ENCODE measurements around the gene COL11A2.
A peak's percentile ranks its signal among the peaks of the same experiment; 100 is the strongest.

Gene COL11A2

GRCh38 chr6:33147807-33148666 lies 44.2 kb downstream of the COL11A2 start:
- DNase-seq = no peak

DNA sequence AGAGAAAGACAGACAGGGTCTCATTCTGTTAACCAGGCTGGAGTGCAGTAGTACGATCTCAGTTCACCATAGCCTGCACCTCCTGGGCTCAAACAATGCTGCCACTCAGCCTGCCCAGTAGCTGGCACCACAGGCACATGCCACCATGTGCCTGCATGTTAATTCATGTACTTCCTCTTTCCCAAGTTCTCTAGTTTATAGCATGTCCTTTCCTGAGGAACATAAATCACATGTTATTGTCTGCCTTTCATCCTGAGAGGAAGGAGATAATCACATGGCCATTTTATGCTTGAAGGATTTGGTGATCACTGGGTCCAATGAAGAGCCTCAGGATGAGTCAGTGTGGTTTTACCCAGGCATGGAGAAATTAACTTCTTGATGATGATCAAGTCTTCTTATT lies 47.9 kb downstream of the COL11A2 start:
- DNase-seq = no peak

DNA sequence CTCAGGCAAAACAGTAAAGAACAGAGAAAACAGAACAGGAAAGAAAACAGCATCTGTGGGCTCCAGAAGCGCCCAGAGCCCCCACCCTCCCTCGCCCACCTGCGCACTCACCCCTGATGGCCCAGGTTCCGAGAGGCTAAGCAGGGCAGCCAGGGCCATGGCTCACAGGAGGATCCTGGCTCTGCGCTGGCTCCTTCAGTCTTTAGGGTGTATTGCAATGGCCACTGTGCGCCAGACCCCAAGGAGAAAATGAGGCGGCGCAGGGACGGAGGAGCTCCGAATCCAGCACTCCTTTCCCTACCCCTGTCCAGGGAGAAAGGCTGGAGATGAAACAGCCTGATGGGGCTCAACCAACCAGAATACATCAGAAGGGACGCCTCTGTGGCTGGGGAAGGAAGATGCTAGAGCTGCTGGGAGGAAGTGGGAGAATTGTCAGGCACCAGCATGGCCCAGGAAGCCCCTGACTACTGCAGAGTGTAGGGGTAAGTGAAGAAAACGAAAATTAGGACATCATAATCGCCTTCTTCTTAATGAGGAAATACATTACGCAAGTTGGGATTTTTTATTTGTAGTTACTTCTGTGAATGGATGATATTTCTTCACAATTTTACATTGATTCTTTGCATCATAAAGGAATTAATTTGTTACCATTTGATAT lies 49.0 kb downstream of the COL11A2 start:
- DNase-seq = no peak

DNA sequence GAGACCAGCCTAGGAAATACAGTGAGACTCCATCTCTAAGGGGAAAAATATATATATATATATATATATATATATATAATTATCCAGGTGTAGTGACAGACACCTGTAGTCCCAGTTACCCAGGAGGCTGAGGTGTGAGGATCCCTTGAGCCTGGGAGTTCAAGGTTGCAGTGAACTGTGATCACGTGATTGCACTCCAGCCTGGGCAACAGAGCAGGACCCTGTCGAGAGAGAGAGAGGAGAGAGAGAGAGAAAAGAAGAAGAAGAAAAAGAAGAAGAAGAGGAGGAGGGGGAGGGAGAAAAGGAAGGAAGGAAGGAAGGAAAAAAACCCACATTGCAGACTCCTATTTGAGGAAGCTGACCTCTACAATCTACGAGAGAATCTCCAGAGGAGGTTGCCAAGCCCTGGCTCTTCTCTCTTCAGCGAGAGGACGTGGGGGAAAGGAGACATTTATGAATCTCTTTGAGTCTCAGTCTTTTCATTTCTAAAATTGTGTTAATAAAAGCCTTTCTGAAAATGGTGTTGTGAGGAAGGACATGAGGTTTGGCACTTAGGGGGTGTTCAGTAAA lies 49.7 kb downstream of the COL11A2 start:
- DNase-seq = no peak

DNA sequence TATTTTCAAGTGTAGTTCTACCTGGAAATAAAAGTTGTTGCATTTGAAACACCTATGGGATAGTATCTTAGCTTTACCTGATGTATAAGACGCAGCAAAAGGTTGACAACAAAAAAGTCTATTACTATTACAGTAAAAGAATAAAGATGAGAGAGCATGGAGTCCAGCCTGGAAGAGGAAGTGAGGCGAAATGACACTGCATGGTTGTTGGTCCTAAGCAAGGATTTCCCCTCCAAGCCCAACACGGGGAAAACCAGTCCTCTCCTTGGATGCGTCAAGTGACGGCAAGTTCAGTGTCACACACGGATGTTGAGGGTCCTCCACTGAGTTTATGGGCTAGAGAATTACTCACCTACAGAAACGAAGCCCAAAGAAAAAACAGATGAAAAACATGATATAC lies 51.7 kb downstream of the COL11A2 start:
- no peak for DNase-seq

DNA sequence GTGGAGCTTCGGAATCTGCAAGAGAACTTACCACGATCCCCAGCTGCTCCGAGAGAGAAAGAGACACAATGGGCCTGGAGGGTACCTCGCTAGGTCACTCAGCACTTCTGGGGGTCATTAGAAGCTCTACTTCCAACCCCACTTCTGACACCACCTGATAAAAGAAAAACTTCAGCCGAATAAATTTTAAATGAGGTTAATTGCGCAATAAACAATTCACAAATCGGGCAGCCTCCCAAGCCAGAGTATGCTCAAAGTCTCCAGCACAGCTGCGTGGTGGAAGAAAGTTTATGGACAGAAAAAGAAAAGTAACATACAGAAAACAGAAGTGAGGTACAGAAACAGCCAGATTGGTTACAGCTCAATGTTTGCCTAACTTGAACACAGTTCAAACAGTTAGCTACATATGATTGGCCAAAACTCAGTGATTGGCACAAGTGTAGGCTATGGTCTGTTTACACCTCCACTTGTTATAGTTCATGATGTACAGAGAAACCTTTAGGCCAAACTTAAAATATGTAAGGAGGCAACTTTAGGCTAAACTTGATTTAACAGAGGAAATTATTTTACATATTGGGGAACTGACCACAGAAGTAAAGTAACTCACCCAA lies 52.6 kb downstream of the COL11A2 start:
- no peak for DNase-seq

DNA sequence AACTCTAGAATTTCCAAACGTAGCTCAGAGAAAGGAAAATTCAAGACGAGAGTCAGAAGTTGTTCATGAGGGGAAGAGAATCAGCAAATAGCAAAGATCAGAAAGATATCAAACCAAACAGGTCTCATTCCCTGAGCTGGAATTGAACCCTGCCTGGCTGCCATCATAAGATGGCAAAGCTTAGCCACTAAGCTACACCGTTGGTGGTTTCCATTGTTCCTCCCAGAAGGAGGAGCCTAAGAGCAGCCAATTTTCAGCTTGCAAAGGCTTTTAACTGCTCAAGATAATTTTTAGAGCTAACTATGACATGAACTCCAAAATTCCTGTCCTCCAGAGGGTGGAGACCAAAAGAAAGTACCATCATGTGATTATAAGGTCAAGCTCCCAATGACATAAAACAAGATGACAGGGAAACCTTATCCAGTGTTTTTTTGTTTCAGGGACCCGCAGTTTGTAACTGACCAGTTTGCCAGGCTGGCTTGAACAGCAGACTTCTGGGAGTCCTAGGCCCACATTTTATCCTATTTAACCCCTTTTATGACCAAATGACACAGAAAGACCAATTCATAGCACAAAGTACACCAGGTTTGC lies 55.9 kb downstream of the COL11A2 start:
- DNase-seq = no peak

GRCh38 chr6:33132081-33132524 lies 60.2 kb downstream of the COL11A2 start:
- DNase-seq = no peak

- no peak for DNase-seq
Measured at GRCh38 chr6:33128318-33128717, 63.9 kb downstream of the COL11A2 start.

DNA sequence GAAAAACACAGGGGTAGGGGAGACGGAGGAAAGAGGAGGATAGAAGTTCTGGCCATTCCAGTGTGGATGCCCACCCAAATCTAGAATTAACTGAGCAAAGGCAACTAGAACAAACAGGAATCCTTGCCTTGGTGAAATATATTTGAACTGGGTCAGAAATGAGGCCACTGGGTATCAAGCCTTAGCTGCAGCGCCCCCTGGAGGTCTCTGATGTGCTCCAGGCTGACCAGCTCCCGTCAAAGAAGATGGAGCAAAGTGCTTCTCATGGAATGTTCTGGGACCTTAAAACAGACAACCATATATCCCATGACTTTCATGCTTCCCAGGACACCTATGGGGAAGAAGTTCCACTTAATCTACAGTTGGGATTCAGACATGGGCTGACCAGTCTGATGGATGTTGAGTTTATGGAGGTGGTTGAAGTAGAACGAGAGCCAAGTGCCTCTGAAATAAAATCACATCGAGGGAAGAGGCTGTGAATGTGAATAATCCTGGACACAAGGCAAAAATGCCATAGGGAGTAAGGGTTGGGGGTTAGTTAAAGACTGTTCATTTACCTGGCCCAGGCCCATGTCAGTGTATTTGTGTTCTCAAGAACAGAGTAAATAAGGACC lies 66.1 kb downstream of the COL11A2 start:
- DNase-seq = no peak

DNA sequence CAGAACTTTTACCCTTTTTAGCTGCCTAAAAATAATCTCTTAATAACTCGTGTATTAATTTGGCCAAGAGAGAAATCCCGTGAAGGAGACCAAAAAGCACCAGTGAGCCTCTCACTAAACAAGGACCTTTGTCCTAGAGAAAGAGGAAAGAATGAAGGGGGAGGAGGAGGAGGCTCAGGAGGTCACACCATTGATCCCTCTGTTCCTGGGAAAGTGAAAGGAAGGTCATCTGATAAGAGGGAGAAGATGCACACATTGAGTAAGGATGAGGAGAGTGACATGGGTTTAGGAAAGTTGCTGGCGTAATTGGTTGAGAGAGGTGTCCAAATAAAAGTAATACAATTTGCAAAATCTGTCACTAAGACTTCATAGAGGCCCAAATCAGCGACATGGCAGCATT lies 67.3 kb downstream of the COL11A2 start:
- no peak for DNase-seq

GRCh38 chr6:33124525-33124901 lies 67.8 kb downstream of the COL11A2 start:
- DNase-seq = no peak

GRCh38 chr6:33123732-33124524 lies 68.3 kb downstream of the COL11A2 start:
- DNase-seq = no peak

DNA sequence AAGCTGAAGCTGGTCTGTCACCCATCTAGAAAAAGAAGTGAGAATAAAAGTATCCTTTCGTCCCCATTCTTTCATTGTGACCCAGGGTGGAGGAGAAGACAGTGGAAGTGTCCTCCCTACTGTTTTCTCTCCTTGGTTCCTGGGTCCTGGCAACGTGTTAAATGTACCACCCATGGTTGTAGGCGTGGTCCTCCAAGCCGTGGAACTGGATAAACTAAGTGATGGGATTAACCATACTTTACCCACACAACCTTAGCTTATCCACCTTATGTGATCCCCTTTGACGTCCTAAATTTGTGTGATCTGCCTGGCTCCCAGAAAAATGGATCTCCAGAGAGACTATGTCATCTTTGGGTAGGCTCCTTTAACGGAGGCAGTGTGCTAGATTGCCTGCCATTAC lies 69.1 kb downstream of the COL11A2 start:
- no peak for DNase-seq

GRCh38 chr6:33120001-33120400 lies 72.3 kb downstream of the COL11A2 start:
- DNase-seq = no peak

GRCh38 chr6:33118525-33119123 lies 73.6 kb downstream of the COL11A2 start:
- peak; percentile 3 for DNase-seq

- DNase-seq = no peak
Measured at GRCh38 chr6:33117811-33118277, 74.4 kb downstream of the COL11A2 start.

GRCh38 chr6:33116841-33117711 lies 75.2 kb downstream of the COL11A2 start:
- no peak for DNase-seq

DNA sequence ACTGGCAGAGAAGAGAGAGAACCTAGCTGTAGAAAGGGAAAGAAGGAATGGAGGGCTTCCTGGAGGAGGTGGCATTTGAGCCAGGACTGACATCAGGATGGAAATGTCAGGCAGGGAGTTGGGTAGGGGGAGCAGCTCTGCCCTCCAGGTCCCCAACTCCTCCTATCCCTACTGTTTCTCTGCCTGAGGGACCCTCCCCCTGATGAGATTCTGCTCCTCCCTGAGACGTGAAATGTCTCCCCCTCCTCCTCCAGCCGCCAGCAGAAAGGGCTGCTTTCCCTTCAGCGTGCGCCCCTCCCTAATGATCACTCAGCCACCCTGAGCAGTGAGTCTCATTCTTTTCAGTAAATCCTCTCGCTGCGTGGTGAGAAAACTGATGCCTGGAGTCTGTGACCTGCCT lies 75.8 kb downstream of the COL11A2 start:
- DNase-seq = no peak

- DNase-seq = no peak
Measured at GRCh38 chr6:33114406-33114805, 77.9 kb downstream of the COL11A2 start.
